PFSK-1 (cell line): ENCODE measurements around the gene RARB.

Experiments
- FOXP2 ChIP-seq: optimal IDR thresholded peaks from 2 replicates; pipeline ENCODE3; 2011; ENCODE audit warnings: borderline replicate concordance, control low read depth, inconsistent platforms; ENCODE audit not compliant: insufficient read depth; ENCODE audit errors: extremely low read length, extremely low read depth
- POLR2AphosphoS5 ChIP-seq: IDR thresholded peaks from 2 replicates; pipeline ENCODE4 v1.6.1; 2012; ENCODE audit warnings: low read depth, mild to moderate bottlenecking, control low read depth, low read length, moderate library complexity
- SIN3A ChIP-seq: IDR thresholded peaks from 2 replicates; pipeline ENCODE4 v1.6.1; 2012; ENCODE audit warnings: mild to moderate bottlenecking, low read length, moderate library complexity, borderline replicate concordance; ENCODE audit not compliant: insufficient read depth
- TAF1 ChIP-seq: IDR thresholded peaks from 2 replicates; pipeline ENCODE4 v1.6.1; 2012; ENCODE audit warnings: low read length, control low read depth, borderline replicate concordance; ENCODE audit not compliant: insufficient read depth
- TF ChIP-seq, protein P1 (sequence below), 2 experiments: IDR thresholded peaks; 2 replicates each; pipeline versions ENCODE4 v1.6.1 to v1.8.0; 2011 to 2012; ENCODE audit warnings: low read depth in 2 of 2, low read length in 2 of 2, control low read depth in 1 of 2, inconsistent platforms in 1 of 2, mild to moderate bottlenecking in 1 of 2, moderate library complexity in 1 of 2; ENCODE audit not compliant: insufficient read depth in 1 of 2

GRCh38 chr3:25589783-25590258, 161.8 kb downstream of the RARB start:
- no peak for TF ChIP-seq POLR2AphosphoS5
- TF ChIP-seq TAF1, result no peak
- no peak for TF ChIP-seq SIN3A
- TF ChIP-seq, protein P1, sequence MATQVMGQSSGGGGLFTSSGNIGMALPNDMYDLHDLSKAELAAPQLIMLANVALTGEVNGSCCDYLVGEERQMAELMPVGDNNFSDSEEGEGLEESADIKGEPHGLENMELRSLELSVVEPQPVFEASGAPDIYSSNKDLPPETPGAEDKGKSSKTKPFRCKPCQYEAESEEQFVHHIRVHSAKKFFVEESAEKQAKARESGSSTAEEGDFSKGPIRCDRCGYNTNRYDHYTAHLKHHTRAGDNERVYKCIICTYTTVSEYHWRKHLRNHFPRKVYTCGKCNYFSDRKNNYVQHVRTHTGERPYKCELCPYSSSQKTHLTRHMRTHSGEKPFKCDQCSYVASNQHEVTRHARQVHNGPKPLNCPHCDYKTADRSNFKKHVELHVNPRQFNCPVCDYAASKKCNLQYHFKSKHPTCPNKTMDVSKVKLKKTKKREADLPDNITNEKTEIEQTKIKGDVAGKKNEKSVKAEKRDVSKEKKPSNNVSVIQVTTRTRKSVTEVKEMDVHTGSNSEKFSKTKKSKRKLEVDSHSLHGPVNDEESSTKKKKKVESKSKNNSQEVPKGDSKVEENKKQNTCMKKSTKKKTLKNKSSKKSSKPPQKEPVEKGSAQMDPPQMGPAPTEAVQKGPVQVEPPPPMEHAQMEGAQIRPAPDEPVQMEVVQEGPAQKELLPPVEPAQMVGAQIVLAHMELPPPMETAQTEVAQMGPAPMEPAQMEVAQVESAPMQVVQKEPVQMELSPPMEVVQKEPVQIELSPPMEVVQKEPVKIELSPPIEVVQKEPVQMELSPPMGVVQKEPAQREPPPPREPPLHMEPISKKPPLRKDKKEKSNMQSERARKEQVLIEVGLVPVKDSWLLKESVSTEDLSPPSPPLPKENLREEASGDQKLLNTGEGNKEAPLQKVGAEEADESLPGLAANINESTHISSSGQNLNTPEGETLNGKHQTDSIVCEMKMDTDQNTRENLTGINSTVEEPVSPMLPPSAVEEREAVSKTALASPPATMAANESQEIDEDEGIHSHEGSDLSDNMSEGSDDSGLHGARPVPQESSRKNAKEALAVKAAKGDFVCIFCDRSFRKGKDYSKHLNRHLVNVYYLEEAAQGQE (IDR thresholded peaks at IDR 0.05; ENCODE audit: insufficient read depth in 1 of 2, low read depth in 2 of 2, low read length in 2 of 2), result no peak
- no peak for TF ChIP-seq FOXP2
